Activated CD4-positive, alpha-beta T cell treated with anti-CD3 and anti-CD28 coated beads for 1 hour (primary cell): ENCODE data around the gene COX19.

ENCODE experiments used
- DNase-seq: peaks from one replicate; pipeline ENCODE4 v3.0.0-alpha.2; 2020

The COX19 gene

DNA sequence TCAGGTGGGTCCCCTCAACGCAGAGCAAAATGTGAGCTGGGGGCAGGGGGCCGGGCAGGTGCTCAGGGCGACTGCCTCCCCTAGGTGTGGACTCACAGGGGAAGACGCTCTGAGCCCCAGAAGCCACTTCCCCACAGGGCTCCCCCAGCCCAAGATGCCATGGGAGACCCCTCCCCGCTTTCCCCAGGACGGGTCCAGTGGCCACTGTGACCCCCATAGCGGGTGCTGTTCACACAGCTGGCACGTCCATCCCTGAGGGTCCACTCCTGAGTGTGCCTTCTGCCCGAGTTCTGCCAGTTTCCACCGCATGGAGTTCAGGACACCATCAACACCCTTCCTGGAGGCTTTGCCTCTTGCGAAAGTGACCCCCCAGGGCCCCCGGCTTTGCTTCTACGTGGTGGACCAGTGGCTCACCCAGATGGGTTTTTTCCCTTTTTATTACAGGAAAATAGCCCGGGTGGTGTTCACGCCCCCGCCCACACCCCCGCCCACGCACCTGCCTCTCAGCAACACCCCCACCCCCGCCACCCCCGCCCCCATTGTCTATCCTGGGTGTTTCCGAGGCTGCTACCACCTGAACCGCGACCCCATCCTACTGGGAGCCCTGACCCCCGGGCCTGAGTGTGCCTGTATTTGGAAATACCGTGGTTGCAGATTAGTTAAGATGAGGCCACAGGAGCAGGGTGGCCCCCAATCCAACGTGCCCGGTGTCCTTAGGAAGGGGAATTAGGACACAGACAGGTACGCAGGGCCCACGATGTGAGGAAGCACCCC, 52.8 kb downstream of the COX19 start:
- no peak for DNase-seq

DNA sequence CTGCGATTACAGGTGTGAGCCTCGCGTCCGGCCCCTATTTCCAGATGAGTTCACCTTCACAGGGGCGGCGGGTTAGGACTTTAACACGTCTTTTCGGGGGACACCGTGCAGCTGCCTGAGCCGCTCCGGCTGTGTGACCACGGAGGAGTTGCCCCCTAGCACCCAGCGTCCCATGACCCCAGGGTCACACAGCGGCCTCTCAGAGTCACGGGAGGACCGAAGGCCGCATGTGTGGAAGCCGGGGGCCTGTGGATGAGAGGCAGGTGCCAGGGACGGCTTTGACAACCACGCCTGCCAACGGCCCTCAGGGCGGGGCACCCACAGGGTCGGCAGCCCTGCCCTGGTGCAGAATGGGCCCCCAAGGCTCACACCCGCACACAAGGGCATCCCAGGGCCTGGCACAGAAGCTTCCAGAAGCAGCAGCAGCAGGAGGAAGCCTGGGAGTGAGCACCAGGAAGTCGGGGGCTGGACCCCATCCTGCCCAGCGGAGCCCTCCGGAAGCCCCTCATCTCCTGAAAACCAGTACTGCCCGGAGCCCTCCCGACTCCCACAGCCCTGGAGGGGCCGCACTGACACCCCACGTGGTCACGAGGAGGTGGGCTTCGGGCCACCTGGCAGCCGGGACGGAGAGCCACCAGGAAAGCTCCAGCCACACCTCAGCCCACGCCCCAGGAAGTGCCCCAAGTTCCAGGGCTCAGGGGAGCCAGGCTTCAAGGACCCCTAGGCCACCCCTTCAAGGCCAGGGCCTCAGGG, 53.6 kb downstream of the COX19 start:
- no peak for DNase-seq

DNA sequence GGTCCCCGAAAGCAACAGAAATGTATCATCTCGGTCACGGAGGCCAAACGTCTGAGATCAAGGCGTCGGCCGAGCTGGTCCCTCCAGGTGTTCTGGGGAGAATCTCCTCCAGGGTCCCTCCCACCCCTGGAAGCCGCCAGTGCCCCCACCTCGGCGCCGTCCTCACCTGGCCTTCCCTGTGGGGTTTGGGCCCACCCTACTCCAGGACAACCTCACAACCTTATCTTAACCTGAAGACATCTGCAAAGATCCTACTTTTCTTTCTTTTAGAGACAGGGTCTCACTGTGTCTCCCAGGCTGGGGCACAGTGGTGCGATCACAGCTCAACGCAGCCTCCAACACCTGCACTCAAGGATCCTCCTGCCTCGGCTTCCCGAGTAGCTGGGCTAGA, 54.3 kb downstream of the COX19 start:
- DNase-seq = no peak

DNA sequence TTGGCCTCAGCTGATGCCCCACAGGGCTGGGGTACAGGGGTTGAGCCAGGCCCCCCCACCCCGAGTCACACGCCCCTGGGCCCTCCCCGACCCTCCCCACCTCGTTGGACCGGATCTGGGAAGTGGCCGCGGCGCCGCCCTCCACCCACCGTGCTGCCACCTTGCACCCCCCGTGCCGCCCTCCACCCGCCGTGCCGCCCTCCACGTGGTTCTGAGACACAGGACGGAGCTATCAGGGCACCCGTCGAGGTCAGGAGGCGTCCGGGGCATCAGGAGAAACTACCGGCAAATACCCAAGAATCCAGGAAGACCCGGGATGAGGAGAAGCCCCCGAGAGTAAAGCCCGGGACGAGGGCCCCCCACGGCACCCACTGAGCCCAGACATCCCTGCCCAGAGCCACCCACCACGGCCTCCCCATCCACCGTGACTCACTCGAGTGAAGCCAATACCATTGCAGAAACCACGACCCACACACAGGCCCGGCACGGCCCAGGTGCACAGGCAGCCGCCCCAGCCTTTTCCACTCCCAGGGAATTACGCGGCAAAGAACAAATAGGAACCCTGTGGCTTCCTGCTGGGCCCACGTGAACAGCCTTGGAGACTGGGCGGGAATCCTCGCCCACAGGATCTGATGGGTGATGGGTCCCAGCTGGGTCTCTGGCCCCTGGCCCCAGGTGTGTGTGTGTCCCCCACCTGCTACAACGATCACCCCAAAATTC, 54.8 kb downstream of the COX19 start:
- DNase-seq = no peak

DNA sequence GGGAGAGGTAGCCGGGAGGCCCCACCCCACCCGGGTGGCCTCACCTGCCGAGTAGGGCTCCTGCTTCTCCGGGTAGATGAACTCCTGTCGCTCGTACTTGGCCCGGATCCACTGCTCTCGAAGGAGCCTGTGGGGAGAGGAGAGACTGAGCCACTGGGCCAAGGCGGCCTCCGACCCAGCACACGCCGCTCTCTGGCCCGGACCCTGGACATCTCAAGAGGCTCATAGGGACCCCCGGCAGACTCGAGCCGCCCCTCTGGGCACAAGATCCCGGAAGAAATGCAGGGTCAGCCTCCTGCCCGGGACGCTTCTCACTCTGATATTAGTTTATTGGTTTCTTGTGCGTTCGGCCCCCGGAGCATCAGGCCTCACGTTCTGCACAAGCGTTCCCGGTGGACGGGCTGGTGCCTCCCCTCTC, 55.4 kb downstream of the COX19 start:
- no peak for DNase-seq

DNA sequence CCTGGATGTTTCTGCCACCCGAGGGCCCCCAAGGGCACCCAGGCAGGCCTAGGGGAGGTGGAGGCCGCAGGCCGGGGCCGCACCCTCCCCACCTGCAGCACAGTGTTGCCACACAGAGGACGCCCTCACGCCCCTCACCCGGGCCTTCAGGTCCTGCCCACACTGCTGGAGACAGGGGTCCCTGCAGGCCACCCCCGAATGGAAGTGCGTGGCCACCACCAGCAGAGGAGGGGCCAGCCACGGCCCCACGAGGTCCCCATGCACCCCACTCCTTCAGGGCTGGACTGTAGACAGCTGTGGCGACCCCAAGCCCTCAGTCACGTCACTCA, 56.3 kb downstream of the COX19 start:
- no peak for DNase-seq

DNA sequence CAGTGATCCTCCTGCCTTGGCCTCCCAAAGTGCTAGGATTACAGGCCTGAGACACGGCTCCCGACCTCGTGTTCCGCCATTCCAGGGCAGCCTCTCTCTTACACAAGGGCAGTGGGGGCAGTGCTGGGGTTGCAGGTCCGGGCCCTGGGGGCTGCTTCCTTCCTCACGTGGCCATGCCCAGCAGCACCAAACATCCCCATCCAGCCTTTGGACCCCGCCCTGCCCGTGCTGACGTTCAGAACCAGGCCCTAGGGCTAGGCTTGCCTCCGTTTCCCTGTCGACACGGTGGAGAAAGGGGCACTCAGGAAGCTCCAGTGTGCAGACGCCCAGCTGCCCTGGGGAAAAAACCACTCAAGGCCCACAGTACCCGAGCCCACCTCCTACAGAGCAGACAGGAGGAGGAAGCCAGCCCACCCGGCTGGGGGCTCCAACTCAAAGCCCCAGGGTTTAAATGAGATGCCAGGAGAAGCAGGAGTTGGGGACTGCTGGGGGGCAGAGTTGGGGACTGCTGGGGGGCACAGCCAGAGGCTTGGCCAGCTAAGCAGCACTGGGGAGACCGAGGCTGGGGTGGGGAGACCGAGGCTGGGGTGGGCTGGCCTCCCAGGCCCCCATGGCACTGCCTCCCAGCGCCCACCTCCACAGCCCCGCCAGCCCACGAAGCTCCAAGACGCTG, 56.8 kb downstream of the COX19 start:
- no peak for DNase-seq

DNA sequence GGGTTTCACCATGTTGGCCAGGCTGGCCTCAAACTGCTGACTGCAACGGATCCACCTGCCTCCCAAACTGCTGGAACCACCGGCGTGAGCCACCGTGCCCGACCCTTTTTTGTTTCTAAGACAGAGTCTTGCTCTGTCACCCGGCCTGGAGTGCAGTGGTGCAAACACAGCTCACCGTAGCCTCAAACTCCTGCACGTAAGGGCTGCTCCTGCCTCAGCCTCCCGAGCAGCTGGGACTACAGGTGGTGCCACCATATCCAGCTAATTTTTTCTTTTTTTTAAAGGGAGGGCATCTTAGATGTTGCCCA, 57.3 kb downstream of the COX19 start:
- DNase-seq = no peak

DNA sequence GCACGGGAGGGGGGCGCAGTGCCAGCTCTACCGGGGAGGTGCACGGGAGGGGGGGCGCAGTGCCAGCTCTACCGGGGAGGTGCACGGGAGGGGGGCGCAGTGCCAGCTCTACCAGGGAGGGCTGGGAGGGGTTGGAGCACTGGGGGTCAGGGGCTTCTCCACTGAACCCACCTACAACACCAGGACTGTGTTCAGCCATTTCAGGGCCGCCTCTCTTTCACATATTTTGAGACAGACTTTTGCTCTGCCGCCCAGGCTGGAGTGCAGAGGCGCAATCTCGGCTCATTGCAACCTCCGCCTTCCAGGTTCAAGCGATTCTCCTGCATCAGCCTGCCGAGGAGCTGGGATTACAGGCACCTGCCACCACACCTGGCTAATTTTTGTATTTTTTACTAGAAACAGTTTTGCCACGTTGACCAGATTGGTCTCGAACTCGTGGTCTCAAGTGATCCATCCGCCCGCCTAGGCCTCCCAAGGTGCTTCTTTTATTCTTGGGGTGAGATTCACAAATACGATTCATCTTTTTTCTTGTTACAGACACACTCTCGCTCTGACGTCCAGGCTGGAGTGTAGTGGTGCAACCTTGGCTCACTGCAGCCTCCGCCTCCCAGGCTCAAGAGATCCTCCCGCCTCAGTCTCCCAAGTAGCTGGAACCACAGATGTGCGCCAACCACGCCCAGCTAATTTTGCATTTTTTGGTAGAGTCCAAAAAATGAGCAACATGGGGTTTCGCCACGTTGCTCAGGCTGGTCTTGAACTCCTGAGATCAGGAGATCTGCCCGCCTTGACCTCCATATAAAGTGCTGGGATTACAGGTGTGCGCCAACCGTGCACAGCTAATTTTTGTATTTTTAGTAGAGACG, 57.9 kb downstream of the COX19 start:
- DNase-seq = no peak

DNA sequence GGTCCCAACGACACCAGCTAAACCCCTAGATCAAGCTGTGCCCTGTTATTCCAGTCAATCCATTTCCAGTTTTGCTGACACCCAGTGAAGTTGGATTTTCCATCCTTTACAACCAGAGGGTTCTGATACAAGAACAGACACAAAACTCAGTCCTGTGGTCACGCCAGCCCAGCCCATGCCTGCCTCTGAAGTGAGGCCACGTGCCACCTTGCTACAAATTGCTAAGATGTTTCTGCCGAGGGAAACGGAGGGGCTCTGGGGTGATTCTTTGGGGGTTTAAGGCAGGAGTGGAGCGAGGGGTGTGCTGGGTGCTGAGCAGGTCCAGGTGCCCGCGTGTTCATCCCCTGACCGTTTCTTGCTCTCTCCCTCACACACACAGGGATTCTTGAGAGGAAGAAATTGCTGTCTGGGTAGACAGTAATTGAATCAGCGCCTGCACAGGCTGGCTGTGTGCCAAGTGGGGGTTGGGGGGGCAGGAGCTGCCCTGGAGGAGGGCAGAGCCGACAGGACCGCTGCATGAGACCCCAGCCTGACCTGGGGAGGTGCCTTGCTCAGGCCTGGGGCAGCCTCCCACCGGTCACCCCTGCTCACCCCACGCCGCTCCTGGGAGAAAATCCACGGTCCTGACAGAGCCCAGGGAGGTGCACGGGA, 58.9 kb downstream of the COX19 start:
- no peak for DNase-seq
